NCI-H1436 (cell line): ENCODE results near the gene DAGLA.

Source experiments
- DNase-seq: peaks from one replicate; lab custom pipeline; 2025; lab: John Stamatoyannopoulos, UW

Gene DAGLA

DNA sequence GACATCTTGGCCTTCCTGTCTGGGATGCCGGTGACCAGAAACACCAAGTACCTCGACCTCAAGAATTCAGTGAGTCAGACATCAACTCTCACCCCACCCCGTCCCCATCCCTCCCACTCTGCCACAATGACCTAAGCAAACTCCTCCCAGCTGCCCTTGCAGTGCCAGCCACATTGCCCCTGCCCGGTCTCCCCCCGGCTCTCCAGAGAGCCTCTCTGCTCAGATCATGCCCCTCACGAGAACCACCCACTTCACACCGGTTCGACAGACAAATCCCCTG, 48.7 kb downstream of the DAGLA start:
- DNase-seq, result no peak

GRCh38 chr11:61730240-61730994, 50.2 kb downstream of the DAGLA start:
- peak; percentile 84 for DNase-seq

DNA sequence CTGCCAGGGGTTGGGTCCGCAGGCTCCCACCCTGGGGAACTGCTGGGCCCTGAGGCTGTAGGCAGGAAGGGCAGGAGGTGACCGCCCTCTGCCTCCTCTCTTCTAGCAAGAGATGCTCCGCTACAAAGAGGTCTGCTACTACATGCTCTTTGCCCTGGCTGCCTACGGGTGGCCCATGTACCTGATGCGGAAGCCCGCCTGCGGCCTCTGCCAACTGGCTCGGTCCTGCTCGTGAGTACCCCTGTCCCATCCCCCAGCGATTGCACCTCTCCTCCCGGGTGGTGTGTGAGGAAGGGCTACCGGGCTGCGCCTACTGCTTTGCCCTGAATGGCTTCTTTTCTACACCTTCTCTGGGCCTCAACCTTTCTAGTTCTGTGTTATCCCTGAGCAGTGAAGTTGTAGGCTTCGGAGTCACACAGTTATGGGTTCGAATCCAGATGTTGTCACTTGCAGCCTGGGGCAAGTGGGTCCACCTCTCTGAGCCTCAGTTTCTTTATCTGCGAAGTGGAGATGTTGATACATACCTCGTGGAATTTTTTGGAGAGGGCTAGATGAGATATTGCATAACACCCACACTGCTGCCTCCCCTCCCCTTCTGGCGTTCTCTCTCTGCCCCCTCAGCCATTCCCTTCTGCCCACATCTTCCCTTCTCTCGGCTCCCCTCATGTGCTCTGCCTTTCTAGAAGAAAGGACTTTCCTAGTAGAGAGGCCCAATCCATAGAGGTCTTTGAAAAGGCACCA, 51.2 kb downstream of the DAGLA start:
- no peak for DNase-seq

- no peak for DNase-seq
These were observed 51.9 kb downstream of the DAGLA start for GRCh38 chr11:61731952-61732675.

DNA sequence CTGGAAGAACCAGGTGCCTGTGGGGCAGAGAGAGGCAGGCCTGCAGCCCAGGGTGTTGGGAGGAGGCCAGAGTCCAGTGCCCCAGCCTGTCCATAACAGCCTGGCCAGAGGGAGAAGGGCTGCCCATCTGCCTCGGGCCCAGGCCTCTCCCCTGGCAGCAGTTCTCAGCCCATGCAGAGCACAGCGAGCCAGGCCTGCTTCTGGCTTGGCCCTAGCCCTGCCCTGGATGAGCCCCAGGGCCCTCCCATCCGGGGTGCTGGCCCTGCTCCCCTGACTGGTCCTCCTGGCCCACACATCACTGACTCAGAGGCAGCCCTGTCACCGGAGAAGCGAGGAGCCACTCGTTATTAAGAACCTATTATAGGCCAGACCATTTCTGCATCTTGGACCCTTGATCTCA, 52.5 kb downstream of the DAGLA start:
- no peak for DNase-seq

- DNase-seq, result peak; percentile 85
These were observed 53.2 kb downstream of the DAGLA start for GRCh38 chr11:61733120-61733978.

DNA sequence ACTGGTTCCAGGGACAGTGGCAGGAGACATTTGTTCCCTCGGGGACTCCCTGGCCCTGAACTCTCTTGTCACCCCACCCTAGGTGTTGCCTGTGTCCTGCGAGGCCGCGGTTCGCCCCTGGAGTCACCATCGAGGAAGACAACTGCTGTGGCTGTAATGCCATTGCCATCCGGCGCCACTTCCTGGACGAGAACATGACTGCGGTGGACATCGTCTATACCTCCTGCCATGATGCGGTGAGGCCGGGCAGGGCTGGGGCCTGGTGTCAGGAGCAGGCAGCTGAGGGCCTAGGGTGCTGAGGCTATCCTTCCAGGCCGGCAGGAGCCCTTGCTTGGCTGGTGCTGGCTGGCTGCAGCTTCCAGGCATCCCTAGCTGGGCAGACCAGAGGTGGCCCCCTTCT, 54.6 kb downstream of the DAGLA start:
- no peak for DNase-seq

- no peak for DNase-seq
These were observed 55.2 kb downstream of the DAGLA start for GRCh38 chr11:61735391-61735790.

DNA sequence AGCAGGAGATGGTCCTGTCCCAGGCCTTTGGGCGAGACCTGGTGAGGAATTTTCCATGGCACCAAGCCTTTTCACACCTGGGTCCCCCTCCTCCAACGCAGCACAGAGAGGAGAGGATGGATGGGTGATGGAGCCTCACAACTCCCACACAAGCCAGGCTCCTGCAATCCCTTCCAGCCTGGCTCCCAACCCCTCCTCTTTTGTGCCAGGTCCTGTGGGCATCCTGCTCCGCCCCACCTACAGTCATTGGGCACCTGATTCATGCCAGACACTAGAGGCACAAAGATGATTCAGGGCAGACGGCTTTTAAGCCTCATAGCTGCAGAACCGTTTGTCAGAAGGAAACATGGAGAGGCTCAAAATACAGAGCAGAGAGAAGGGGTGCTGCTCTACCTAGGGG, 56.1 kb downstream of the DAGLA start:
- DNase-seq, result no peak

GRCh38 chr11:61737131-61737530, 56.9 kb downstream of the DAGLA start:
- no peak for DNase-seq

GRCh38 chr11:61737636-61738386, 57.6 kb downstream of the DAGLA start:
- no peak for DNase-seq

GRCh38 chr11:61738776-61739175, 58.6 kb downstream of the DAGLA start:
- DNase-seq, result no peak

DNA sequence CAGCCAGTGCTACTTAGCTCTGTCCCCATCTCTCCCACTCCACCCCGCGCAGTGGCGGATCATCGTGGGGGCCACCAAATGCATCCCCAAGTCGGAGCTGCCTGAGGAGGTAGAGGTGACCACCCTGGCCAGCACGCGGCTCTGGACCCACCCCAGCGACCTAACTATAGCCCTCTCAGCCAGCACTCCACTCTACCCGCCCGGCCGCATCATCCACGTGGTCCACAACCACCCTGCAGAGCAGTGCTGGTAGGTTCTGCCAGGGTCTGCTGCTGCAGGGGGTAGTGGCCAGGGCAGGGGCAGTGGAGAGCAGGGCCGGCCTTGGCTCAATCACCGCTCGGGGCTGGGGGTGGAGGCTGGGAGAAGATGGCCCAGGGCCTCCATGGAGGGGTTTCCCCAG, 59.2 kb downstream of the DAGLA start:
- no peak for DNase-seq

- no peak for DNase-seq
These were observed 59.8 kb downstream of the DAGLA start for GRCh38 chr11:61739966-61740365.

- DNase-seq, result no peak
These were observed 62.2 kb downstream of the DAGLA start for GRCh38 chr11:61742391-61742790.

- DNase-seq, result no peak
These were observed 63.4 kb downstream of the DAGLA start for GRCh38 chr11:61743486-61744095.

GRCh38 chr11:61744181-61744580, 64.0 kb downstream of the DAGLA start:
- DNase-seq, result no peak

DNA sequence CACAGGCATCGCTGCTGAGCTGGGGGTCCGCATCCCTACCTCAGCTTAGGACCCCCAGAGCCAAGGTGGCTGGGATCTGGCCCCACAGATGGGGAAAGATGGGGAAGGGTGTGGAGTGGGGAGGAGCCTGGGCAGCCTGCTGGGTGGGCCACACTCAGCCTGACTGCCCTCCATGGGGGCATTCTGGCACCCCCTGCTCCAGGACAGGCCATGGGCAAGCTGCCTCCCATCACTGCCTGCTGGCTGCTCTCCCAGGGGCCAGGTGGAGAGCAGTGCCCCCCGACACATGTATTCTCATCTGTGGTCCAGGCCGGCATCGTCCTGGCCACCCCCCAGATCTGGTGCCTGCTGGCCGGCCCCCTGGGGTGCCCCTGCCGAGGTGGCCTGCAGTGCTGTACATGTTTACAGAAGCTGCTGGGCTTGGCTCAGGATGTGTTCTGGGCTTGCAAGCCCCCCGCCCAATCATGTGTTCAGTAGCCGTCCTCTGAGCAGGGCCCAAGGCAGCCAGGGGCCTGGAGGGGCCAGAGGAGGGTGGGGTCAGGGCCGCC, 64.5 kb downstream of the DAGLA start:
- DNase-seq, result no peak

DNA sequence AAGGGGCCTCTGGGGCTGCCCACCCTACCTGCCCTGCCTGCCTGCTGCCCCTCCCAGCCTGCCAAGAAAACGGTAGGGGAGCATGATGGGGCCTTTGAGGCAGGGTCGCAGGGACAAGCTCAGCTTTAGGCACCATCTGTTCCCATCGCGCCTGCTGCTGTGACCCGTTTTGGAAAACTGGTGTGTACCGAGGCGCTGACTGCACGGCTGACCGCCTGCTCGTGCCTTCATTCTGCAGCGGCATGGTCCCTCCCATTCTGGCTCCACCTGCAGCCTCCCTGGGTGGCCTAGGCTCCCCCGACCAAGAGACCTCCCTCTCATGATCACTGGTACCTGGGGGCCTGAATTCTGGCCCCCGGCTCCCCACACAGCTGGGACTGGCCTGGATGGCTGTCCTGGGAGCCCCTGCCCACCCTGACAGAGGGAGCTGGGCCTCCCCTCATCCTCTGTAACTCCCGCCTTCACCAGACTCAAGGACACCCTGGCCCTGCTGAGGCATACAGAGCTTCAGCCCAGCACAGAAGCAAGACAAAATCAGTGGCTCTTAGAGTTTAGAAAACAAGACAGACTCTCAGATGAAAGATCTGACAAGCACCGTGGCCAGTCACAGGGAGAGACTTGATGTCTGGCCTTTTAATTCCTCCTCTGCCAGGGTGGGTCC, 65.7 kb downstream of the DAGLA start:
- no peak for DNase-seq
